Measurements from ENCODE around the gene USP10. TPM values are rescaled to one million over a fixed set of nuclear protein-coding genes. Genes with fewer than 3 reads are reported as not detected.

USP10 gene
- total RNA-seq, 1 donor from 2014 or later: 55.1 TPM

DNA sequence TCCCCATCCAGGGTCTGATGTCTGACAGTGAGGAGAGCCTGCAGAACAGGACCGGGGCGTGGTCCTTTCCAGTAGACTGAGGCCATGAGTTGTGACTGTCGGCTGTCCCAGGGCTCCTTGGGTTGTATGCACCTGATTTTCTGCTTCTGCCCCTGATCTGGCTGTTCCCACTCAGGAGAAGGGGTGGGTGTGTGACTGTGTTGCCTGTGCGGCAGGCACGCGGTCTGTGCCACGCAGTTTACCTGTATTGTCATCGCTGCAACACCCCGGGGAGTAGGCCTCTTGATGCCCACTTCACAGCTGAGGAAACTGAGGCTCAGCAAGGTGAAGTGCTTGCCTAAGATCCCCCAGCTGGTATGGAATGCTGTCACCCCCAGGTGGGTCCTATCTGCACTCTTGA lies 121.4 kb downstream of the USP10 start:
- DNase-seq (ENCODE audit: low read depth, low spot score): no peak

DNA sequence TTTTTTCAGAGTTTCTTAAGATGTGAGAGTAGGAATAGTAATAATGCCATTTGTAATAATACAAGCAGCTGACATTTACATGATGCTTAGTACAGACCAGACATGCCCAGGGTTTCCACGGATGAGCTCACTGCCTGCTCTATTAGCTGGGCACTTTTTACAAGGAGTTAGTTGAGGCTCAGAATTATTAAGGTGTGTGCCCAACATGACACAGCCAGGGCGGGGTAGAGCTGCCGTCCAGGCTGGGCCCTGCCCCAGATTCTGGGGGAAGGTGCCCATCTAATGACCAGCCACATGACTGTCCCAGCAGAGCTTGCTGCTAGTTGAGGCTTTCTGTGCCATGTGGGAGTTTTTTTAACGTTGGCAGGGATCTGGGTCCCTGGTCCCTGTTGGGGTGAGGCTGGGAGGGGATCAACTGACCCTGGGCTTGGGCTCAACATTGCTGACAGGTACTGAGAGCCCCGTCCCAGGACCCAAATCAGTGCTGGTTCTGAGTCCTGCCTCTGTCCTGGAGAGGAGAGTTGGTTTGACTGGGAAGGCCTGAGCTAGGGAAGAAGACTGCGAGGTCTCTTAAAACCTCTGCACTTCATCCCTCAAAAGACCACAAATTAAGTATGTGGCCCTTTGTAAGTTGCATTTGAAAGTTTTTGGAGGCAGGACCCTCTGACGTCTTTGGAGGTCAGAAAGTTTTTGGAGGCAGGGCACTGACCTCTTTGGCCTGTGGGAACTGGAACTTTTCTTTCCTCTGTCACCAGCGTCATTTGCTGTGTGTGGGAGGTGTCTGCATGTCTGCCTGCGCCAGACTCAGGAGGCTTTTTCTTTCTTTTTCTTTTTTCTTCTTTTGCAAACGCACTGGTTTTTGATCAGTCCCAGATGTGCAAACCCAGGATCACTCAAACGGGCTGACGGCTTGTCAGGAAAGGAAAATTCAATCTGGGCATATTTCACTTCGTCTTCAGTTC lies 122.2 kb downstream of the USP10 start:
- no peak for DNase-seq (ENCODE audit: low read depth, low spot score)

DNA sequence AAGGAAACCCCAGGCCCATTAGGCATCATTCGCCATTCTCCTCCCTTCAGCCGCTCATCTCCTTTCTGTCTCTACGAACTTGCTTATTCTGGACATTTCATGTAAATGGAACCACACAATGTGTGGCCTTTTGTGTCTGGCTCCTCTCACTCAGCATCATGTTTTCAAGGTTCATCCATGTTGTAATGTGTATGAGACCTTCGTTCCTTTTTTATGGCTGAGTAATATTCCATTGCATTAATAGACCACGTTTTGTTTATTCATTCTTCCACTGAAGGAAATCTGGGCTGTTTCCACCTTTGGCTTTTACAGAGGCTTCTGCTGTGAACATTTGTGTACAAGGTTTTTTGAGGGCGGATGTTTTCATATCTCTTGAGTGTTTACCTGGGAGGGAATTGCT lies 123.2 kb downstream of the USP10 start:
- no peak for DNase-seq (ENCODE audit: low read depth, low spot score)

DNA sequence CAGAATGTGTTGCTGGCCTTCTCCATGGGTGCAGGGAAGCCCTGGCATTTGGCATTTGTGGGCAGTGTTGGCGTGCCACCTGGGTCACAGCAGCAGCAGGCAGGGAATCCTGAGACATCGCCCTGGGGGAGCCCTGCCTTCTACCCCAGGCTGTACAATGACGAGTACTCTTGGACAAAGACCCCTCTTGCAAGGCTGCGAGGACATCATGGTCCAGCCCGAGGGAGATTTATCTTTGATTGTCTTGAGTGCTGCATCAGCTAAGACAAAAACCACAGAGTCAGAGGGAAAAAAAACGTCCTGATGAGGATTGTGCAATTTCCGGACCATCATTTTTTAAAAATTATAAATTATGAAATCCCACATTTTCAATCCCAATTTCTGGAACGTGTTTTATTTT lies 123.7 kb downstream of the USP10 start:
- no peak for DNase-seq (ENCODE audit: low read depth, low spot score)

DNA sequence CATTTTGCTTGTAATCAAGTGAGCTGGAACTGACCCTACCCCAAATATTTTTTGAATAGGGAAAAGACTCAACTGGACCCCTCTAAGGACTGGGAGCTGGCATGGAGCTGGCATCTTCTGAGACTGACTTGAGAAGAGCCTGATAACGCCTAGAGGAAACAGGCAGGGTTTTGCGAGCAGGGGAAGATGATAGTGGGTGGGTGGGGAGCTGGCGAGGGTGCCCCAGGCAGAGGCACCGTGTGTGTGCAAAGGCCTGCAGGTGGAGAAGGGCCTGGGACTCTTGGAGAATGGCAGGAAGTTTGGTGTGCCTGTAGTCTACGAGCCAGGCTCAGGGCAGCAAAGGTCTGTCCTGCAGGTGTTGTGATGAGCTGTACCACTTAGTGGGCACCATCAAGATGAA lies 124.1 kb downstream of the USP10 start:
- DNase-seq (ENCODE audit: low read depth, low spot score): no peak

DNA sequence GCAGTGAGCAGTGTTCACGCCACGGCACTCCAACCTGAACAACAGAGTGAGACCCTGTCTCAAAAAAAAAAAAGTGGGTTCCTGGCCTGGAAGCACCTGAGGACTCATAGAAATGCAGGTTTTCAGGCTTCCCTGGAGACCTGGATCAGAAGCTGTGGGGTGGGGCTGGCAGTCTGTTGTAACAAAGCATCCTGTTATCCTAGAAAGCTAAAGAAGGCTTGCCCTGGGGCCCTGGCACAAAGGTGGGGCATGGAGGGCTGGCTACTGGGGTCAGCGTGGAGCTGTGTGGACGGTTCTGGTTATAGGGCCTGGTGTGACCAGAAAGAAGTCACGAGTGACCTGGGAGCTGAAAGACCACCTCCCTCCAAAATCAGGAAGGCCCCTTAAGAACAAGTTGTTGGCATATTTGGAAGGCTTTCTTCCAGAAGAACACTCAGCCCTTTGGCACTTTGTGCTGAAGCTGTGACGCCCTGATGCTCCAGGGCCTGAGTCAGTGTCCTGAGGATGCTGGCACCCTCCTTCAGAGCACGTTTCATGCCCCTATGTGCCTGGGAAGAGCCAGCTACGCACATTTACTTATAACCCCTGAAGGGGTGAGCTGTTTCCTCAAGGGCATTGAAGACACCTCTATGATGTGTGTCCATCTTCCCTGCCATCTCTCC lies 126.2 kb downstream of the USP10 start:
- no peak for DNase-seq (ENCODE audit: low read depth, low spot score)

DNA sequence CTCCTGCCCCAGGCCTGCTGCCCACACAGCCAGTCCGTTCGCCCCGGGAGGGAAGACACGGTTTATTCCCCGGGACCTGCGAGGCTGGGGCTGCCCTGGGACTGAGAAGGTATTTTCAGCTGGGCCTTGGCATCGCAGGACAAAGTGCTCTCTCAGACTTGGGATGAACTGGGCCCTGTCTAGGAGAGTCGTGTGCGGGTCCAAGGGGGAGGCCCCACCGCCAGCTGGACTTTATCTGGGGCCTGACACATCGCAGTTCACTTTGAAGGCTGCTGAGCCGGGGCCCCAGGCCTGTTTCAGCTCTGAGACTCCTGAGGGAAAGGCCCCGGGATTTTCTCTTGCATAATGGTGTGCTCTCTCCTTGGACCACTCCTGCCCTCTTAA lies 126.8 kb downstream of the USP10 start:
- DNase-seq (ENCODE audit: low read depth, low spot score): no peak

DNA sequence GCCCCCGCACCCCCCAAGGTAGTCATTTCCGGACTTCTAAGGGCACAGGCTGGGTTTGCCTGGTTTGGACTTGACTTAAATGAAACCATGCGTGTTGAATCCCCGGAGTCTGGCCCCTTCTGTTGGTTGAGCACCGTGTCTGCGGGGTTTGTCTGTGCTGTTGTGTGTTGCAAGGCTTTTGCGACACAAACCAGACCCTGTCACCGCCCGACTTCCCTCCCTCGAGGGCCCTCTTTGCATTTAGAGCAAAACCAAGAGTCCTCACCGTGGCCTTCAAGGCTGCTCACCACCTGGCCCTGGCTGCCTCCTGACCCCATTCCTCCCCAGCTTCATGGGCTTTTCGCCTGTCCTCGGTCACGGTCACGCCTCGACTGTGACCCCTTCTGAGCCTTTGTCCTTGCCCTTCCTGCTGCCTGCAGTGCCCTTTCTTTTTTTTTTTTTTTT lies 127.4 kb downstream of the USP10 start:
- no peak for DNase-seq (ENCODE audit: low read depth, low spot score)

DNA sequence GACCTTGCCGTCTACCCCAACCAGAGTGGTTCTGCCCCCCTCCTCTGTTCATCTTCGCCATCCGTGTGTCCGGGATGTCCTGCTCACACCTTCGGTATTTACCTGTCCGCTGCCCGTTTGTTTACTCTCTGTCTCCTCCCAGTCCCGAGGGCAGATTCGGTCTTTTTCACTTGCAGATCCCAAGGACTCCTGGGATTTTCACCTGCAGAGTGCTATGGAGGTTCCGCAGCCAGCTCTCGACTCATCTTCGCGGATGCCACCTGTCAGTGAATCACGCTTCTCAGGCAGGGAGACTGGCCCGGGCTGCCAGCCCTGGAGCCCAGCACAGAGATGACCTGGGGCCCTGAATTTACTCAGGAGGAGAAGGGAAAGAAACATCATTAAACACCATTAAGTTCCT lies 128.1 kb downstream of the USP10 start:
- DNase-seq (ENCODE audit: low read depth, low spot score): no peak

DNA sequence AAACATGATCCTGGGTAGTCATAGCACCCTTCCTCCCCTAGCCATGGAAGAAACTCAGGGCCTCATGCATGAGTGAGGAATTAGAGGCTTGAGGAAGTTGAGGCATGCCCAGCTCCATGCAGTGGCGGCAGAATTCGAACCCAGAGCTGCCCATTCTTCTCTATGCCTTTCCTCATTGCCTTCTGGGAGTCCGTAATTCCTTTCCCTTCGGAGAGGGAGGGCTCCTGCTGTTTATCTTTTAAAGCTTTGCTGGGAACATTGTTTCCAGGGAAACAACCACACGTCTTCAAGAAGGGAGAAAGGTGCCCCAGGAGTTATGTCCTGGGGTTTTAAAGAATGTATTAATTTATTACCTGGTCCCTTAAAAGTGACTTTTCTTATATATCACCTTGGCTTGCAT lies 128.5 kb downstream of the USP10 start:
- no peak for DNase-seq (ENCODE audit: low read depth, low spot score)

Other genes starting within 250 kb of the USP10 start
- gene MEAK7, start 195.3 kb upstream of the USP10 start, total RNA-seq: 15.6 and 15.9 TPM in 2 replicates
- gene COTL1, start 81.9 kb upstream of the USP10 start, total RNA-seq: 124 and 172 TPM in 2 replicates
- gene KLHL36, start 51.5 kb upstream of the USP10 start, total RNA-seq: 62.3 and 63.6 TPM in 2 replicates
- gene CRISPLD2, start 120.0 kb downstream of the USP10 start, total RNA-seq: 0.07 and 0.13 TPM in 2 replicates